PC-9 (cell line): ENCODE data around the gene CBX8. TPM values are rescaled to one million over a fixed set of nuclear protein-coding genes. Genes with fewer than 3 reads are reported as not detected.

ENCODE experiments used
- BruUV-seq: library from RNA; stranded (reverse); fragments of 400-500 nt; replicated peaks from 2 replicates; lab custom pipeline; 2021; lab: Mats Ljungman, UMichigan
- CTCF ChIA-PET: fragments of 300-600 bp; sonication (Branson Sonifier 250); formaldehyde crosslinking; loops from one replicate; lab custom pipeline; 2022; ENCODE audit warnings: antibody characterized with exemption; lab: Charles Lee
- POLR2A ChIA-PET: fragments of 300-600 bp; sonication (Branson Sonifier 250); formaldehyde crosslinking; loops from one replicate; lab custom pipeline; 2022; ENCODE audit warnings: antibody characterized with exemption; ENCODE audit not compliant: unreplicated experiment; lab: Charles Lee
- DNase-seq, 2 experiments: peaks; one replicate each; pipeline versions ENCODE4 v3.0.0 to v3.0.0-alpha.2; 2015 to 2022; ENCODE audit warnings: mixed read lengths in 1 of 2
- H2AFZ ChIP-seq: fragments of 200-600 bp; sonication (generic); 2 replicates; pipeline ENCODE4 v1.8.1; 2017; ENCODE audit warnings: antibody characterized with exemption
- H3F3A ChIP-seq: fragments of 200-600 bp; sonication (generic); 2 replicates; pipeline ENCODE4 v1.8.1; 2017; ENCODE audit warnings: antibody characterized with exemption, mild to moderate bottlenecking, low read depth; ENCODE audit not compliant: insufficient read depth
- H3K27ac ChIP-seq: fragments of 200-600 bp; sonication (generic); 2 replicates; pipeline ENCODE4 v1.6.1; 2016; ENCODE audit warnings: mixed run types
- H3K27me3 ChIP-seq: fragments of 200-600 bp; sonication (generic); 2 replicates; pipeline ENCODE4 v1.6.1; 2016; ENCODE audit warnings: low read depth, mixed run types; ENCODE audit not compliant: insufficient read depth
- H3K36me3 ChIP-seq: fragments of 200-600 bp; sonication (generic); 2 replicates; pipeline ENCODE4 v1.6.1; 2016; ENCODE audit warnings: low read depth, mixed run types
- H3K4me1 ChIP-seq: fragments of 200-600 bp; sonication (generic); replicated peaks from 2 replicates; pipeline ENCODE4 v1.6.1; 2016; ENCODE audit warnings: mixed run types; ENCODE audit not compliant: insufficient read depth
- H3K4me2 ChIP-seq: fragments of 200-600 bp; sonication (generic); 2 replicates; pipeline ENCODE4 v1.6.1; 2017; ENCODE audit warnings: mixed run types
- H3K4me3 ChIP-seq: fragments of 200-600 bp; sonication (generic); 2 replicates; pipeline ENCODE4 v1.6.1; 2016; ENCODE audit warnings: mixed run types
- H3K79me2 ChIP-seq: fragments of 200-600 bp; sonication (generic); 2 replicates; pipeline ENCODE4 v1.6.1; 2017; ENCODE audit warnings: low read depth, mixed run types
- H3K9me2 ChIP-seq: fragments of 200-600 bp; sonication (generic); 2 replicates; pipeline ENCODE4 v1.8.1; 2017; ENCODE audit warnings: mild to moderate bottlenecking; ENCODE audit not compliant: insufficient read depth
- H3K9me3 ChIP-seq: fragments of 200-600 bp; sonication (generic); 2 replicates; pipeline ENCODE4 v1.8.1; 2016; ENCODE audit warnings: low read depth; ENCODE audit not compliant: insufficient read depth
- H4K20me1 ChIP-seq: fragments of 200-600 bp; sonication (generic); 2 replicates; pipeline ENCODE4 v1.8.1; 2017; ENCODE audit not compliant: insufficient read depth
- EZH2 ChIP-seq: fragments of 200-600 bp; sonication (generic); IDR thresholded peaks from 2 replicates; pipeline ENCODE4 v1.8.0; 2017; ENCODE audit warnings: antibody characterized with exemption, low read depth
- intact Hi-C: fragments of 100-400 bp; cut with micrococcal nuclease; formaldehyde crosslinking; loops from one replicate; pipeline ENCODE4 v1.10.0; 2022; ENCODE audit not compliant: unreplicated experiment
- total RNA-seq: library from RNA; stranded (reverse); gene quantifications from 2 replicates; pipeline ENCODE4 v1.2.3, GENCODE V29; 2021
- TF ChIP-seq, protein P1 (sequence below): fragments of 200-600 bp; sonication (generic); conservative IDR thresholded peaks from 2 replicates; pipeline ENCODE4 v1.6.1; 2017; ENCODE audit warnings: mixed run types, antibody characterized with exemption, mild to moderate bottlenecking, moderate library complexity

The CBX8 gene
- total RNA-seq, 1 experiment from 2014 or later, result 14.2 TPM

- H4K20me1 ChIP-seq, result peaks cover 23% of the 10 kb centered on the region
- no peaks in the 10 kb centered on the region for H3K9me2 ChIP-seq
- peak overlapping the region; percentile 73 for H3K4me2 ChIP-seq
- no peak overlapping the region for H3K4me3 ChIP-seq
- intact Hi-C loops, result no loop called here
- no peak overlapping the region for H3K27ac ChIP-seq
- ChIA-PET CTCF (interaction anchor here (1.0 kb wide), 1 partner anchor 24 kb away, joined by 5 read pairs; no protein-coding TSS in a partner anchor), POLR2A (interaction anchor here (0.6 to 0.7 kb wide), 2 partner anchors 24 to 69 kb away, joined by 3 read pairs; no protein-coding TSS in a partner anchor)
- H3K27me3 ChIP-seq, result no peaks in the 10 kb centered on the region
- DNase-seq, result no peak
- H3K9me3 ChIP-seq, result no peaks in the 10 kb centered on the region
- TF ChIP-seq, protein P1, sequence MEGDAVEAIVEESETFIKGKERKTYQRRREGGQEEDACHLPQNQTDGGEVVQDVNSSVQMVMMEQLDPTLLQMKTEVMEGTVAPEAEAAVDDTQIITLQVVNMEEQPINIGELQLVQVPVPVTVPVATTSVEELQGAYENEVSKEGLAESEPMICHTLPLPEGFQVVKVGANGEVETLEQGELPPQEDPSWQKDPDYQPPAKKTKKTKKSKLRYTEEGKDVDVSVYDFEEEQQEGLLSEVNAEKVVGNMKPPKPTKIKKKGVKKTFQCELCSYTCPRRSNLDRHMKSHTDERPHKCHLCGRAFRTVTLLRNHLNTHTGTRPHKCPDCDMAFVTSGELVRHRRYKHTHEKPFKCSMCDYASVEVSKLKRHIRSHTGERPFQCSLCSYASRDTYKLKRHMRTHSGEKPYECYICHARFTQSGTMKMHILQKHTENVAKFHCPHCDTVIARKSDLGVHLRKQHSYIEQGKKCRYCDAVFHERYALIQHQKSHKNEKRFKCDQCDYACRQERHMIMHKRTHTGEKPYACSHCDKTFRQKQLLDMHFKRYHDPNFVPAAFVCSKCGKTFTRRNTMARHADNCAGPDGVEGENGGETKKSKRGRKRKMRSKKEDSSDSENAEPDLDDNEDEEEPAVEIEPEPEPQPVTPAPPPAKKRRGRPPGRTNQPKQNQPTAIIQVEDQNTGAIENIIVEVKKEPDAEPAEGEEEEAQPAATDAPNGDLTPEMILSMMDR, result no peak
- TF ChIP-seq EZH2, result no peak
- no peak overlapping the region for H2AFZ ChIP-seq
- H3K4me1 ChIP-seq, result peaks cover 41% of the 10 kb centered on the region
- no TSS peak for BruUV-seq
- H3K79me2 ChIP-seq, result peaks cover 53% of the 10 kb centered on the region
- peaks cover 20% of the 10 kb centered on the region; the same call in 1 of the 2 replicates for H3F3A ChIP-seq
- no peaks in the 10 kb centered on the region for H3K36me3 ChIP-seq
Observed at GRCh38 chr17:79833744-79834564, 37.1 kb upstream of the CBX8 start.

GRCh38 chr17:79833110-79833450 lies 36.2 kb upstream of the CBX8 start:
- H4K20me1 ChIP-seq, result peaks cover 18% of the 10 kb centered on the region
- POLR2A ChIA-PET, result interaction anchor here (0.7 to 0.9 kb wide), 2 partner anchors 23 to 25 kb away, joined by 3 to 22 read pairs; no protein-coding TSS in a partner anchor
- peak overlapping the region; percentile 82 for H3K27ac ChIP-seq
- peak overlapping the region; percentile 73 for H3K4me2 ChIP-seq
- no peaks in the 10 kb centered on the region for H3K9me3 ChIP-seq
- no peak overlapping the region for H2AFZ ChIP-seq
- peaks cover 48% of the 10 kb centered on the region for H3K79me2 ChIP-seq
- TF ChIP-seq, protein P1, result no peak
- TF ChIP-seq EZH2, result no peak
- no TSS peak for BruUV-seq
- no peaks in the 10 kb centered on the region for H3K9me2 ChIP-seq
- no peak for DNase-seq
- H3K4me3 ChIP-seq, result peak overlapping the region; percentile 68
- CTCF ChIA-PET, result interaction anchor here (0.6 to 1.0 kb wide), 3 partner anchors 23 to 160 kb away, joined by 5 to 8 read pairs (median 8); no protein-coding TSS in a partner anchor
- intact Hi-C loops, result no loop called here
- peaks cover 41% of the 10 kb centered on the region for H3K4me1 ChIP-seq
- H3F3A ChIP-seq, result peaks cover 16% of the 10 kb centered on the region; the same call in 1 of the 2 replicates
- no peaks in the 10 kb centered on the region for H3K27me3 ChIP-seq
- no peaks in the 10 kb centered on the region for H3K36me3 ChIP-seq

- H3K4me1 ChIP-seq, result peaks cover 41% of the 10 kb centered on the region
- TF ChIP-seq, protein P1, result no peak
- no peak for TF ChIP-seq EZH2
- BruUV-seq, result no TSS peak
- H3F3A ChIP-seq, result peaks cover 14% of the 10 kb centered on the region; the same call in 1 of the 2 replicates
- POLR2A ChIA-PET, result interaction anchor here (0.6 to 0.9 kb wide), 3 partner anchors 22 to 36 kb away, joined by 3 to 22 read pairs (median 3); partner anchors contain the start of gene CBX8
- intact Hi-C loops, result loop anchor here (1.0 kb wide), 2 partner anchors 21 to 35 kb away; partner anchors contain the start of gene CBX8
- CTCF ChIA-PET, result interaction anchor here (0.6 to 1.0 kb wide), 3 partner anchors 22 to 161 kb away, joined by 5 to 8 read pairs (median 8); no protein-coding TSS in a partner anchor
- no peaks in the 10 kb centered on the region for H3K36me3 ChIP-seq
- H4K20me1 ChIP-seq, result peaks cover 12% of the 10 kb centered on the region
- peaks cover 42% of the 10 kb centered on the region for H3K79me2 ChIP-seq
- H3K9me3 ChIP-seq, result no peaks in the 10 kb centered on the region
- no peaks in the 10 kb centered on the region for H3K9me2 ChIP-seq
- peak overlapping the region; percentile 73 for H3K4me2 ChIP-seq
- H3K4me3 ChIP-seq, result peak overlapping the region; percentile 68
- peak; percentile 61 to 87 for DNase-seq
- no peak overlapping the region for H2AFZ ChIP-seq
- no peaks in the 10 kb centered on the region for H3K27me3 ChIP-seq
- H3K27ac ChIP-seq, result peak overlapping the region; percentile 82
Observed at GRCh38 chr17:79832218-79833109, 35.6 kb upstream of the CBX8 start.
